NOMO-1 treated with dmso at 0.1 percent for 144 hours (cell line): ENCODE measurements around the gene SLC9A5.

ENCODE experiments used
- DNase-seq: peaks from one replicate; lab custom pipeline; 2025; ENCODE audit not compliant: unreplicated experiment; lab: John Stamatoyannopoulos, UW

Gene SLC9A5

GRCh38 chr16:67280090-67281015 lies 31.6 kb downstream of the SLC9A5 start:
- no peak for DNase-seq

- DNase-seq, result no peak
Observed at GRCh38 chr16:67281536-67282446, 33.0 kb downstream of the SLC9A5 start.

- no peak for DNase-seq
Observed at GRCh38 chr16:67282447-67282805, 33.6 kb downstream of the SLC9A5 start.

GRCh38 chr16:67283039-67283825 lies 34.5 kb downstream of the SLC9A5 start:
- no peak for DNase-seq

- no peak for DNase-seq
Observed at GRCh38 chr16:67283826-67284555, 35.2 kb downstream of the SLC9A5 start.

- no peak for DNase-seq
Observed at GRCh38 chr16:67284699-67285646, 36.2 kb downstream of the SLC9A5 start.

GRCh38 chr16:67286441-67287235 lies 37.9 kb downstream of the SLC9A5 start:
- DNase-seq, result no peak

GRCh38 chr16:67287960-67288359 lies 39.2 kb downstream of the SLC9A5 start:
- DNase-seq, result no peak

GRCh38 chr16:67291461-67291860 lies 42.7 kb downstream of the SLC9A5 start:
- DNase-seq, result no peak

GRCh38 chr16:67294171-67294757 lies 45.5 kb downstream of the SLC9A5 start:
- no peak for DNase-seq

- no peak for DNase-seq
Observed at GRCh38 chr16:67294938-67295361, 46.2 kb downstream of the SLC9A5 start.

- no peak for DNase-seq
Observed at GRCh38 chr16:67296420-67296819, 47.6 kb downstream of the SLC9A5 start.

GRCh38 chr16:67298277-67298676 lies 49.5 kb downstream of the SLC9A5 start:
- no peak for DNase-seq

GRCh38 chr16:67299269-67299668 lies 50.5 kb downstream of the SLC9A5 start:
- no peak for DNase-seq

GRCh38 chr16:67301080-67301782 lies 52.5 kb downstream of the SLC9A5 start:
- no peak for DNase-seq

GRCh38 chr16:67302076-67302475 lies 53.3 kb downstream of the SLC9A5 start:
- DNase-seq, result no peak

- DNase-seq, result no peak
Observed at GRCh38 chr16:67302970-67303369, 54.2 kb downstream of the SLC9A5 start.
